ENCODE measurements around the gene NTM.

The NTM gene

DNA sequence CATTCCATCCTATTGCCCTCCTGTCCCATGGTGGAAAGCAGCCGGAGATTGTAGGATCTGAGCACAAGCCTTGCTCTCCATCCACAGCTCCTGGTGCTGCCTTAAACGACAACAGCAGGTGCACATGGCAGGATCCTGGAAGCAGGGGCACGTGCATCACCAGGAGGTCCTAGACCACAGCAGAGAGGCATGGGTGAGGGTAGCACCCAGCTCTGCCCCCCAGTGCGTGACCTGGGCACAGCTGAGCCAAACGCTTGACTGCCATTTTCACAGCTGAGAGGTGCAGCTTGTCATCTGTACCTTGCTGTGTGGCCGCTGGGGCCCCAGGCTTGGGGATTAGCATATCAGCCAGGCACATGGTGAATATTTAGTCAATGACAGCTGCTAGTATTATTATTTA, 92.7 kb downstream of the NTM start:
- no peak overlapping the region for H2AFZ ChIP-seq (ENCODE audit: low read depth, low read length)
- H3K4me1 ChIP-seq (ENCODE audit: low read length): peaks cover 5% of the 10 kb centered on the region
- H3K4me2 ChIP-seq (ENCODE audit: low read length): no peak overlapping the region
- no peaks in the 10 kb centered on the region for H3K36me3 ChIP-seq (replicated peaks; ENCODE audit: low read depth, low read length)
- H3K27ac ChIP-seq (ENCODE audit: low read length): no peak overlapping the region
- no peak for TF ChIP-seq EZH2phosphoT487 (IDR thresholded peaks at IDR 0.05; ENCODE audit: low read depth)
- TF ChIP-seq, protein P1, sequence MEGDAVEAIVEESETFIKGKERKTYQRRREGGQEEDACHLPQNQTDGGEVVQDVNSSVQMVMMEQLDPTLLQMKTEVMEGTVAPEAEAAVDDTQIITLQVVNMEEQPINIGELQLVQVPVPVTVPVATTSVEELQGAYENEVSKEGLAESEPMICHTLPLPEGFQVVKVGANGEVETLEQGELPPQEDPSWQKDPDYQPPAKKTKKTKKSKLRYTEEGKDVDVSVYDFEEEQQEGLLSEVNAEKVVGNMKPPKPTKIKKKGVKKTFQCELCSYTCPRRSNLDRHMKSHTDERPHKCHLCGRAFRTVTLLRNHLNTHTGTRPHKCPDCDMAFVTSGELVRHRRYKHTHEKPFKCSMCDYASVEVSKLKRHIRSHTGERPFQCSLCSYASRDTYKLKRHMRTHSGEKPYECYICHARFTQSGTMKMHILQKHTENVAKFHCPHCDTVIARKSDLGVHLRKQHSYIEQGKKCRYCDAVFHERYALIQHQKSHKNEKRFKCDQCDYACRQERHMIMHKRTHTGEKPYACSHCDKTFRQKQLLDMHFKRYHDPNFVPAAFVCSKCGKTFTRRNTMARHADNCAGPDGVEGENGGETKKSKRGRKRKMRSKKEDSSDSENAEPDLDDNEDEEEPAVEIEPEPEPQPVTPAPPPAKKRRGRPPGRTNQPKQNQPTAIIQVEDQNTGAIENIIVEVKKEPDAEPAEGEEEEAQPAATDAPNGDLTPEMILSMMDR (IDR thresholded peaks at IDR 0.05; ENCODE audit: low read depth, low read length): no peak
- peaks cover 18% of the 10 kb centered on the region for H3K27me3 ChIP-seq (ENCODE audit: low read depth, low read length)
- no peak overlapping the region for H3K9ac ChIP-seq (ENCODE audit: low read length)
- no peaks in the 10 kb centered on the region for H4K20me1 ChIP-seq (ENCODE audit: insufficient read depth, low read length)
- H3K4me3 ChIP-seq (ENCODE audit: low read length): no peak overlapping the region
- no peaks in the 10 kb centered on the region for H3K79me2 ChIP-seq (ENCODE audit: low read length)
- H3K9me3 ChIP-seq (ENCODE audit: insufficient read depth, low read length): no peaks in the 10 kb centered on the region

GRCh38 chr11:131463649-131464425, 93.4 kb downstream of the NTM start:
- Histone ChIP-seq H3K4me3 (ENCODE audit: low read length) (no peak overlapping the region), H3K36me3 (replicated peaks; ENCODE audit: low read depth, low read length) (no peaks in the 10 kb centered on the region), H2AFZ (ENCODE audit: low read depth, low read length) (no peak overlapping the region), H3K79me2 (ENCODE audit: low read length) (no peaks in the 10 kb centered on the region), H4K20me1 (ENCODE audit: insufficient read depth, low read length) (no peaks in the 10 kb centered on the region), H3K27me3 (ENCODE audit: low read depth, low read length) (peaks cover 13% of the 10 kb centered on the region), H3K4me1 (ENCODE audit: low read length) (peaks cover 11% of the 10 kb centered on the region), H3K27ac (ENCODE audit: low read length) (no peak overlapping the region), H3K9ac (ENCODE audit: low read length) (no peak overlapping the region), H3K9me3 (ENCODE audit: insufficient read depth, low read length) (no peaks in the 10 kb centered on the region), H3K4me2 (ENCODE audit: low read length) (no peak overlapping the region)
- TF ChIP-seq EZH2phosphoT487 (IDR thresholded peaks at IDR 0.05; ENCODE audit: low read depth): no peak
- TF ChIP-seq, protein P1 (IDR thresholded peaks at IDR 0.05; ENCODE audit: low read depth, low read length): no peak

GRCh38 chr11:131464461-131464860, 94.0 kb downstream of the NTM start:
- H3K9ac ChIP-seq (ENCODE audit: low read length): no peak overlapping the region
- no peaks in the 10 kb centered on the region for H4K20me1 ChIP-seq (ENCODE audit: insufficient read depth, low read length)
- H2AFZ ChIP-seq (ENCODE audit: low read depth, low read length): no peak overlapping the region
- H3K36me3 ChIP-seq (replicated peaks; ENCODE audit: low read depth, low read length): no peaks in the 10 kb centered on the region
- peaks cover 14% of the 10 kb centered on the region for H3K27me3 ChIP-seq (ENCODE audit: low read depth, low read length)
- H3K4me3 ChIP-seq (ENCODE audit: low read length): no peak overlapping the region
- no peaks in the 10 kb centered on the region for H3K79me2 ChIP-seq (ENCODE audit: low read length)
- no peak overlapping the region for H3K27ac ChIP-seq (ENCODE audit: low read length)
- no peak for TF ChIP-seq EZH2phosphoT487 (IDR thresholded peaks at IDR 0.05; ENCODE audit: low read depth)
- TF ChIP-seq, protein P1 (IDR thresholded peaks at IDR 0.05; ENCODE audit: low read depth, low read length): no peak
- H3K4me1 ChIP-seq (ENCODE audit: low read length): peaks cover 18% of the 10 kb centered on the region
- no peaks in the 10 kb centered on the region for H3K9me3 ChIP-seq (ENCODE audit: insufficient read depth, low read length)
- no peak overlapping the region for H3K4me2 ChIP-seq (ENCODE audit: low read length)

DNA sequence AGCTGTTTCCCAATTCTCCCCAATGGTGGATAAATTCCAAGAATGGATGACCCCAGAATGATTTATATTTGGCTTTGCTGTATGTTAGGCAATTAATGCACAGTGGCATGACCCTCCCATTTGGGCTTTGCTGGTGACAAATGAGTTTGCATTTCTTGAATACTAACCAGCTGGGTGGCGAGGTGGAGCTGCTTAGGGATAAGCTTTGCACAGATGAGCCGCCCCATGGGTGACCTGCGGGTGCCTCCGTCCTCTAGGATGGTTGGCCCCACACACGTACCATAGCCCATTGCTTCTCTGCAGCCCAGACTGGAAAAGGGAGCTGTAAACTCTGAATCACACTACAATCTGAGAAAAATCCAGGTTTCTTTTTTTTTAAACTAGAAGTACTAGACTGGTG, 94.6 kb downstream of the NTM start:
- H3K9ac ChIP-seq (ENCODE audit: low read length): no peak overlapping the region
- no peaks in the 10 kb centered on the region for H4K20me1 ChIP-seq (ENCODE audit: insufficient read depth, low read length)
- TF ChIP-seq, protein P1 (IDR thresholded peaks at IDR 0.05; ENCODE audit: low read depth, low read length): no peak
- TF ChIP-seq EZH2phosphoT487 (IDR thresholded peaks at IDR 0.05; ENCODE audit: low read depth): no peak
- H3K79me2 ChIP-seq (ENCODE audit: low read length): no peaks in the 10 kb centered on the region
- H3K36me3 ChIP-seq (replicated peaks; ENCODE audit: low read depth, low read length): no peaks in the 10 kb centered on the region
- H3K27ac ChIP-seq (ENCODE audit: low read length): no peak overlapping the region
- no peaks in the 10 kb centered on the region for H3K9me3 ChIP-seq (ENCODE audit: insufficient read depth, low read length)
- peaks cover 19% of the 10 kb centered on the region for H3K4me1 ChIP-seq (ENCODE audit: low read length)
- H3K4me3 ChIP-seq (ENCODE audit: low read length): no peak overlapping the region
- peaks cover 16% of the 10 kb centered on the region for H3K27me3 ChIP-seq (ENCODE audit: low read depth, low read length)
- no peak overlapping the region for H2AFZ ChIP-seq (ENCODE audit: low read depth, low read length)
- no peak overlapping the region for H3K4me2 ChIP-seq (ENCODE audit: low read length)

All from OCI-LY3 (cell line).